ENCODE results near the gene FBXL4.

FBXL4 gene

DNA sequence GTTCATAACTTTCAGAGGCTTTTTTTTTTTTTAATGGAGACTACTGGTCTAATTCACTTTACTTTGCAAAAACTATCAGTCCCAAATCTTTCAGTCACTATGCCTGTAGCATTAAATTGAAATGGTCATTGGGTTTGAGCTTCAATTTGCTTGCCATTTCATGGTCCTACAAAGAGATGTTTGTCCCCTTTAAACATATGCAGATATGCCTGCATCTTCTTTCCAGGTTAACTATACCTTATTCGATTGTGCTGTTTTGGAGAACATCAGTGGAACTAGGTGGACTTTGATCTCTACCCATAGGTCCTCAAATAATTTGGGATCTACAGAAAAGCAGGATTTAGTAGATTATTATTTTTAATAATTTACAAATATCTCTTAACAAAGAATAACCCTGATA lies 108.8 kb downstream of the FBXL4 start:
- no peak for DNase-seq (ENCODE audit: low spot score)

DNA sequence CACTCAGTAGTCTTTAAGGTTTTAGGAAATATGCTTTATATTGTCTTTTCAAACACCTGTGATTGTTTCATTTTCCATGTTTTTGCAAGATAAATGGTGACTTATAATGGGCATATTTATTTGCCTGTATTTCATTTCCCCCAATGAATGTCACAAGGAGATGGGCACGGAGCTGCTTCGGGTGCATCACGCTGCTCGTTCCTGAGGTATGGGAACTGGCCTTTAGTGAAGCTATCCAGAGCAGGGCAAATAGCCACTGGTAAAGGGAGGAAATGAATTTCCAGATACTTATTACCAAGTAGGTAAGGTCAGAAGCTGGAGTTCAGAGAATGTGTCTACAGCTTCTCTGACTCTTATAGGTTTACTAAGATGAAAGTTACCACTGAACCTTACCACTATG lies 109.7 kb downstream of the FBXL4 start:
- no peak for DNase-seq (ENCODE audit: low spot score)

DNA sequence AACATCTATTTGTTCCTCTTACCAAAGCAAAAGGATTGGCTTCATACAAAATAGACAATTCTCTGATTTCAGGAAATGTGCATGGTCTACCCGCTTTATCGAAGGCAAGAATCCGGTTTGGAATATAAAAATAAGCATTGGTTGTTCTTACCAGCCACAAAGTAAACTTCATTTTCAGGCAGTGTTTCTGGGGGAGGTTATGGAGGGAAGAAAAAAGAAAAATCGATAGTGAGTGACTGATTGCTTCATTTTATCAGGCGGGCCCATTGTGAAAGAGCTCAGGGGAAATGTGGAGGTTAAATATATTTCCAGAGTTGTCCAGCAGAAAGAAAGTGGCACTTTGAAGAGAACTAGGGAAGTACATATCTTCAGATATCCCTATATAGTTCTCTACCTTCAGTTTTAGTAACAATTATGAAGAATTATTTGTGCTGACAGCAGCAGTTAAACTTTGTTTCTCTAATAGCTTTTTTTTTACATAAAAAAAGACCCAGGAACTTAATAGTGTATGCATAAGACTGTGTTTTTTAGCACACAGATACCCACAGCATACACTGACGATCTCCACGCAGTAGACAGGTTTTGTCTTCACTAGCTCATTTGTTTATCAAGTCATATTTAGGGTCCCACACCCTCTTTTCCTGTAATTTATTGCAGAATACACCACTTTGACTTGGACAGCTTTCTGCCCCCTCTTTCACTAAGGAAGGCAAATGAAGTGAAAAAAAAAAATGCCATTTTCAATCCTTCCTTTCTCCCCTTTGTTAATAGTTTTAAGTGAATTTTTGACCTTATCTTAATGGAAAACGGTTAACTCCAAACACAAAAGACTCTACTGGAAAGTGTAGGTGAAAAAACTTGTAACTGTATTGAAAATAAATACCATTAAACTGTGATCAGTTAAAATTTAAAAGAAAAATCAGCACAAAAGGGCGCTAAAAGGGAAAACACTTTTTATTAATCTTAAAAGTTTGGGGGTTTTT lies 110.5 kb downstream of the FBXL4 start:
- DNase-seq (ENCODE audit: low spot score) = no peak

DNA sequence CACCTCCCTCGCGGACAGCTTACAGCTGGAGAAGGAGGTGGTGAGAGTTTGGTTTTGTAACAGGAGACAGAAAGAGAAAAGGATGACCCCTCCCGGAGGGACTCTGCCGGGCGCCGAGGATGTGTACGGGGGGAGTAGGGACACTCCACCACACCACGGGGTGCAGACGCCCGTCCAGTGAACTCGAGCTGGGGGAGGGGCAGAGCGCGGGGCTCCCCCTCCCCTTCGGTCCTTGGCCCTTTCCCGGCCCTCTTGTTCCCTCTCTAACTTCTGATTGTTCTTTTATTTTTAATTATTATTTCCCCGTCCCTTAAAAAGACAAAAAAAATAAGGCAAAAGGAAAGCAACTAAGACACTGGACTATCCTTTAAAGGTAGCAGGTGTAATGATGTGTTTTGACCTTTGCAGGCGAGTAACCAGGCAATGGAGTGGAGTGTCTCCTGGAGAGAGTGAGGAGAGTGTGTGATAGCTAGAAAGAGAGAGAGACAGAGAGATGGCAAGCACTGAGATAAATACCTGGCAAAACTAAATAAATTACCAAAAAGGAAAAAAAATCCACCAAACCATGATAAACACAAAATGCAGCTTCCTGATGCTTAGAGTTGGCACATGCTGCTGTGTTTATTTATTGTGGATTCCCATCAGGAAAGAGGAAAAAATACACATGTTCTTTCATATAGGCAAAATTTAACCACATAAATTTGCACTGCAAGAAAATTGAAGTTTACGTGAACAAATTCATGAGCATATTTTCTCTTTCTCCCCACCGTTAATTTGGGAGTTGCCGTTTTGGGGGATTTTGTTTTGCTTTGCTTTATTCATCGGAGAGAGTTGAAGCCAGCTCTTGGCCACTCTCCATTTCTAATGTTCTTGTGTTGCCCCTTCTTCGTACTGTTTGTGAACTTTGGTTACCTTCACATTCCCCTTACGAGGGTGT lies 111.5 kb downstream of the FBXL4 start:
- no peak for DNase-seq (ENCODE audit: low spot score)

DNA sequence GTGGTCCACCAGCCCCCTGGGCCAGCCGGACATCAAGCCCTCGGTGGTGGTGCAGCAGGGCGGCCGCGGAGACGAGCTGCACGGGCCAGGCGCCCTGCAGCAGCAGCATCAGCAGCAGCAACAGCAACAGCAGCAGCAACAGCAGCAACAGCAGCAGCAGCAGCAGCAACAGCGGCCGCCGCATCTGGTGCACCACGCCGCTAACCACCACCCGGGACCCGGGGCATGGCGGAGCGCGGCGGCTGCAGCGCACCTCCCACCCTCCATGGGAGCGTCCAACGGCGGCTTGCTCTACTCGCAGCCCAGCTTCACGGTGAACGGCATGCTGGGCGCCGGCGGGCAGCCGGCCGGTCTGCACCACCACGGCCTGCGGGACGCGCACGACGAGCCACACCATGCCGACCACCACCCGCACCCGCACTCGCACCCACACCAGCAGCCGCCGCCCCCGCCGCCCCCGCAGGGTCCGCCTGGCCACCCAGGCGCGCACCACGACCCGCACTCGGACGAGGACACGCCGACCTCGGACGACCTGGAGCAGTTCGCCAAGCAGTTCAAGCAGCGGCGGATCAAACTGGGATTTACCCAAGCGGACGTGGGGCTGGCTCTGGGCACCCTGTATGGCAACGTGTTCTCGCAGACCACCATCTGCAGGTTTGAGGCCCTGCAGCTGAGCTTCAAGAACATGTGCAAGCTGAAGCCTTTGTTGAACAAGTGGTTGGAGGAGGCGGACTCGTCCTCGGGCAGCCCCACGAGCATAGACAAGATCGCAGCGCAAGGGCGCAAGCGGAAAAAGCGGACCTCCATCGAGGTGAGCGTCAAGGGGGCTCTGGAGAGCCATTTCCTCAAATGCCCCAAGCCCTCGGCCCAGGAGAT lies 112.4 kb downstream of the FBXL4 start:
- no peak for DNase-seq (ENCODE audit: low spot score)

DNA sequence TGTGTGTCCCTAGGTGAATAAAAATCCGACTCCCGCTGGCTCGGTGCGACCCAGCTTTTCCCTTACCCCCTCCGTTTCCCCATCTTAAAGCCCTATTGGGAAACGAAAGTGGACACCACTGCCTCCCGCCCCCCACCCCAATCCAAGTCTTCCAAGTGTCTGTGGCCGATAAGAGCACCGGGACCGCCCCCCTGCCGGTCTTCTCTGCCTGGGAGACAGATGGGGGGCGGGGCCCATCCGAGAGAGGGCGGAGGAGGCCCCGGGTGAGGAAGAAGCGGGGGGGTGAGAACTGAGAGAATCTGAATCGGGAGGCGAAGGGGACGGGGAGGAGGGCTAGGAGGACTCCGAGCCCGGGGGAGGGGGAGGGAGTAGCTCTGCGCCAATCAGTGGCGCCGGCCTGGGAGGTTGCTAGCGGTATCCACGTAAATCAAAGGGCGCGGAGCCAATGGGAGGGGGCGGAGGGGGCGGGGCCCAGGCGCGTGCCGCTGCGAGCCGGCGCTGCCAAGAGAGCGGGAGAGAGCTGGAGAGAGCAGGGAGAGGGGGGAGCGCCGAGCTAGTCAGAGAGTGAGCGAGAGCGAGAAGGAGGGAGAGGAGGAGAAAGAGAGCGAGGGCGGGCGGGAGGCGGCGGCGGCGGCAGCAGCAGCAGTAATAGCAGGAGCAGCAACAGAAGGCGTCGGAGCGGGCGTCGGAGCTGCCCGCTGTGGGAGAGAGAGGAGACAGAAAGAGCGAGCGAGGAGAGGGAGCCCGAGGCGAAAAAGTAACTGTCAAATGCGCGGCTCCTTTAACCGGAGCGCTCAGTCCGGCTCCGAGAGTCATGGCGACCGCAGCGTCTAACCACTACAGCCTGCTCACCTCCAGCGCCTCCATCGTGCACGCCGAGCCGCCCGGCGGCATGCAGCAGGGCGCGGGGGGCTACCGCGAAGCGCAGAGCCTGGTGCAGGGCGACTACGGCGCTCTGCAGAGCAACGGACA lies 113.4 kb downstream of the FBXL4 start, which contains the start of gene POU3F2:
Gene POU3F2 (plus strand): TSS at position 515 of the 972 bp plus-strand sequence. CDS start 300 bp downstream, at position 815.
- DNase-seq (ENCODE audit: low spot score) = peak; percentile 63

DNA sequence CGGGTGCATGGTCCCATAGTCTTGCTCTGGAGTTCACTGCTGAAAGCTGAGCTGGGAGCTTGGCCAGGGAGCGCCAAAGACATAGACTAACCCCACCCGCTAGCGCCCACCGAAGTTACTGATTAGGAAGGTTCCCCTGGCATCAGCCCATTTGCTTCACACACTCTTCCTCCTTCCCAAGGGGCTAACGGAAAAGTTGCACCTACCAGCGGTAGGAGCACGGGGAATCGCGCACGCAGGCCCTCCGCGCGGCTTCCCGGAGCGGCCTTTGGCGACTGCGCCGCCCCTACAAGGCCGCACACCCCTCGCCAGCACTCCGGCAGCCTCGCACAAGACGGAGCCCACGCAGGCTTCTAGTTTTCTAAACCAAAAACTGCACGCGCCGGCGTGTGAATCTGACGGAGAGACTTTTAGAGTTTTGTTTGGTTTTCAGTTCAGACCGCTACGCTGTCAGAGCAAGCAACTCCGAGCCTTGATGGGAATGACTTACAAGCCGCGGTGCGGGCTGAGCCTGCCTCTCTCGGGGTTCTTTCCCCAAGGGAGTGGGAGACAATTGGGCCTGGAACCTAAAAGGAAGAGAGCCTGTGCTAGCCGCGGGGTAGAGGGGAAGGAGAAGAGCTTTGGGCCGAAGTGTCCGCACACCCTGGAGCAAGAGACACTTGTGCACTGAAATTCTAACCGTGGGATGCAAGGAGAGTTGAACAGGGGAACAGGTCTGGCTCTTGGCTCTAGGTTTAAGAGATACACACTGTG lies 114.3 kb downstream of the FBXL4 start:
- DNase-seq (ENCODE audit: low spot score) = peak; percentile 17

DNA sequence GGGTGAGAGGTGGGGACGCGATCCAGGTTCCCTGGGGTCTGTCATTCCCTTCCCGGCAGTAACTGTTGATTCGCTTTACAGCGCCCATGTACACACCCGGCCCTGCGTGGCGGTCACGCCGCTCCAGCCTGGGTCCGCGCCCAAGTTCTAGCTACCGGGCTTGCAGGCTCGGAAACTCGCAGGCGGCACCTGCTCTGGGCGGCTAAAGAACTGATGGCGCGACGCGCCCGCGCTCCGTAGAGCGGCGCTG lies 114.8 kb downstream of the FBXL4 start:
- DNase-seq (ENCODE audit: low spot score) = no peak

DNA sequence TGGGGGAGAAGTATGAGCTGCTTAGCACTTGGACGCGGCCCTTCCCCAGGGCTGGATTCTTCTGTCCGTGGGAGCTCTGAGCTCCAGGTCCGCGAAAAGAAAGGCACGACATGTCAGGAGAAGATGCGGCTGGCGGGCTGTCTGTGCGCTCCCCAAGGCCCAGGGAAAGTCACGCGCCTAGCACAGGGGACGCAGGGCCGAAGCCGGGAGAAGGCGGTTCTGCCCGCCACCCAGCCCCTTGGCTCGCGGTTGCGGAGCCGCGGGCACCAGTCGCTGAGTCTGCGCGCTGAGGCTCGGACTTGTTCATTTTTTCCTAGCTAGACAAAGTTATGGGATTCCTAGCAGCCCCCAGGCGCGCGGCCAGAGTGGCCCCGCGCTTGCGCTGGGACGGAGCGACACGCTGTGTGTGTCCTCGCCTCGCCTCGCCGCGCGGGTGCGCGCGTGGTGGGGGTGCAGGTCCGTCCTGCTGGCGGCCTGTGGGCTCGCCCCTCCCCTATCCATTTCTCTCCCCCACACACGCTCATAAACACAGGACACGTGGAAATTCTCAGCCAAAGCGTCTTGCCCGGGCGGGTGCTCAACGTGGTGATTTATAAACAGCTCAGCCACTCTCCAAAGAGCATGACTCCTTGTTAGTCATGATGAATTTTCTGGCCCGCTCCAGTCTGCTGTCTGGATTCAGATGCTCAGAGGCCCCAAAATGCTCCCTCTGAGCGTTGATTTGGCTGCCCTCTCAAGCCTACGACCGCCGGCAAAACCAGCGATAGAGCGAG lies 115.3 kb downstream of the FBXL4 start:
- no peak for DNase-seq (ENCODE audit: low spot score)

DNA sequence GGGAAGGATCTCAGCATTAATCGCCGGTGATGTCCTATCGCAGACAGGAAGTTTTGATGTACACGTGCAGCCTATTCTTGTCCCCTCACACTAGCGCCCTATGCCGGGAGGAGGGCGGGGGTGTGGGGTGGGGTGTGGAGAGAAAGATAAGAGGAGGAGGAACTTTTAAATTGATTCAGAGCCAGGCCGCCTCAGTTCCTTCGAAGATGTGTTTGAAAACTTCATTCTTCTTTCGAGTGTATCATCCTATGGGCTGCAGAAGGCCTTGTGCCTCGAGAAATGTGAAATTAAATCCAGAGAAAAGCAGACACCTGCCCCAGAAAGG lies 115.8 kb downstream of the FBXL4 start:
- DNase-seq (ENCODE audit: low spot score) = no peak

DNA sequence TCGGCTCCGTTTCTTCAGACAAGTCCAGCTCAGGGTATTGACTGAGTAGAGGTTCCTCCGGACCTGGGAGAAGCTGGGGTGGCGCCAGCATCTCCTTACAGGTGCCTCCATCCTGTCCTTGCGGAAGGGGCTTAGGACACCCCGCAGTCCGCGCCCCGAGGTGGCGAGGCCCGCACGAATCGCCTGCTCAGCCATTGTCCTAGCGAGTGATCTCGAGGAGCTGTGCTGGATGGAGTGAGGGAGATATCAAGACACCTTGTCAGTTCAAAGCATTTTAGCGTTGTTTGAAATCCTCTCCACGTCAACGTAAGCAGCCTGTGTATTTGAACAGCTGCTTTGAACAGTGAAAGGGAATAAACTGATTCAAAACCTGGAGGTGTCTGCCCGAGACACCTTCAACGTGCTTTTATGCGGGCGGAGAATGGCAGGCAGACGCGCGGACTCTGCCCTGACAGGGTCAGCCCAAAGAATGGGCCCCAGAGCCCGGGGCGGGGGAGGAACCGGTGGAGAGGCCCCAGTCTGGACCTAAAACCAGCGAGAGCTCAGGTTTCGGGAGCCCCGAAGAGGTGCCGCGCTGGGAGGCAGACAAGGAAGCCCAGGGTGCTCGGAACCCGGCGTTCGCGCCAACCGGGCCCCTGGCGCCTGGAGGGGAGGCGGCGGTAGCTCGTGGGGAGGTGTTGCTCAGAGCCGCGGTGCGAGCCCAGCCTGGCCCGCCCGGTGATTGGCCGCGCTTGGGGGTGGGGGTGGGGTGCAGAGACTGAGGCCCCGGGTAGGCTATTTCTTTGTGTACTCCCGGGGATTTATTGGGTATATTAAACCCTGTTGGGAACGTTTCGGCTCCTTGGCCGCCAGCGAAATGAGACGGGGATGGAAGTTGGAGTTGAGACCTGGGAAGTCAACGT lies 116.4 kb downstream of the FBXL4 start:
- no peak for DNase-seq (ENCODE audit: low spot score)

DNA sequence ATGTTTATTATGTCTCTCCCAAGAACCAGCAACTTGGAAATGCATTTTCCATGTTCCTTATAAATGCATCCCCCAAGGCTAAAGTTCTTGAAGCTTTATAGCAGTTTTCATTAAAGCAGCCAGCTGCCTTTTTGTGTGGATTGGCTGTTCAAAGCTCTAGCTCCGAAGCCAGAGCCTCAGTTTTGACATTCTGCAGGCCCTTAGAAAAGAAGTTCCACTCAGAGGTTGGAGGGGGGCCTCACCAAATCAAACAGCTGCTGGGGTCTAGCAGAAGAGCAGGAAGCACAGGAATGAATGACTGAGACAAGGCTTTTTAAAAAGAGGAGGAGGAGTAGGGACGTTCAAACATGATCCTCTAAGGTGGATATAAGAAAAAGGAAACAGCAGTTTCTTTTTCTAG lies 117.6 kb downstream of the FBXL4 start:
- DNase-seq (ENCODE audit: low spot score) = no peak

DNA sequence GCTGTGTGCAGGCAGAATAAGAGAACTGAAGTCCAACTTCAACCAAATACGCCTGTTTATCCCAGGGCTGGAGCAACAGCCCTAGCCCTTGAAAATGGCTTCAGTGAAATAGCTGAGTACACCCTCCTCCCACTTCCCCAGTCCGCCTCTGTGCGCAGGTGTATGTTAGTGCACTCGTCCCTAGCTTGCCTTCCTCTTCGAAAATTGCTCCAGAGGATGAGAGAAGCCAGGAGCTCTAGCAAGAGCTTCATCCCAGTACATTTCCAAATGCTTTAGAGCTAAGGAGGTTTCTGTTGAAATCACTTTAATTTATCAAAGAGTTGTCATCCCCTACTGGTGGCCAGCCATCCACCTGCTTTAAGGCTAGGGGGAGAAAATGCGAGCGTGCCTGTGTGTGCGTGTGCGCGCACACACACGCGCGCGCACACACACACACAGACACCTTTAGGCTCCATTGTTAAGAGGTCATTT lies 118.8 kb downstream of the FBXL4 start:
- no peak for DNase-seq (ENCODE audit: low spot score)

DNA sequence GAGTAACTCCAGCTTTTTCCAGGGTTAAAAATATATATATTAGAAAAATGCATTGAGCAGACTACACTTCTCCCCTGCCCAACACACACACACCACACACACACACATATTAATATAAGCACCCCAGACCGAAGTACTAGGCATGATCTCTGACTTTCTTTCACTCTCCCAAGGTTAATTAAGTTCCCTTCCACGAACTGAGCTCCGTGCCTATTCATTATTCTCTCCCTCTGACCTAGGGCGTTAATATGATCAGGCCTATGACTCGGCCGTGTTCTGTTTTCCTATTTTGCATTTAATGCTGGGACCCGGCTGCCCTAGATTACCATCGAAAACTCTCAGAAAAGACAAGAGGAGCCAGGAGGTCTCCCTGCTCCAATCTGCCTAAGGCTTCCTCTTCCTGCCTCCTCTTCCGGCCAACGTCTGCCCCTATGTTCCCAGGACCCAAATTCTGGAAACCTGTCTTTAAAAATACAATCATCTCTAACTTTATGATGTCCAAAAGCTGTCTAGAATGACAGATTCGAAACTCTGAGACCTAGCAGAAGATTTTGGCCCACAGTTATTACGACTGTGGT lies 119.4 kb downstream of the FBXL4 start:
- no peak for DNase-seq (ENCODE audit: low spot score)

DNA sequence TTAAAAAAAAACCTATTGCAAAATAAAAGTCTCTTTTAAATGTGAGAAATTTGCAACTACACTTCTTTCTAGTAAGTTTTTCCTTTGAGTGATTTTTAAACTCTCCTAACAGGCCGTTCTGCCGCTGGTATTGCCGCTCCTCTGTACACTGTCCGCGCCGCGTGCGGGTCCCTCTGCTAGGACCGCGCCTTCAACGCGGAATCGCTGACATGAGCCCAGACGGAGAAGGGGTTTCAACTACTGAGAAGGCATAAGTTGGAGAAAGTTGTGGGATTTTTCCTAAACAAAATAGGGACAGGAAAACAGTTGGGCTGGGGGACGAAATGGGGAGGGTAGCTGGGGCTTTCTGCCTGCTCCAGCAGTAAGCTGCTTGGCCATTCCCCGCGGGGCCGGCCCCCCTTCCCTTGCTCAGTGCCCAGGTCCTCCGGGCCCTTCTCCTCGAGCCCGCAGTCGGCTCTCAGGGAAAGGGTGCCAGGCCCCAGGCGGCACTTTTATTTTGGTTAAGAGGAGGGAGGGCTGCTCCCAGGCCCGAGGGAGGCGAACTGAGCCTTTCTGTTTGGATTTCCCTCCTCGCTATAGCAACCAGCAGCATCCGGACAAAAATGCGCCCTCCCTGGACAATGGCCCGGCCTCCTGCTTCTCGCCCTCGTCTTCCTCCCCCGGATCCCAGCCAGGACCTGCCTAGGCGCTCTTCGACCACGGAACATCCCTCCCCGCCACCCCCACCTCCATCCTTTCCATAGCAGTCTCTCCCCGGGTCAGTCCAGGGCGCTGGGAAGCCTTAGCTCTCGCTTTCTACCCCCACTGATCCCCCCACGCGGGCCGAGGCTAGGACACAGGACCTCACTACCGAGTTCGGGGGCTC lies 120.2 kb downstream of the FBXL4 start:
- DNase-seq (ENCODE audit: low spot score) = no peak

DNA sequence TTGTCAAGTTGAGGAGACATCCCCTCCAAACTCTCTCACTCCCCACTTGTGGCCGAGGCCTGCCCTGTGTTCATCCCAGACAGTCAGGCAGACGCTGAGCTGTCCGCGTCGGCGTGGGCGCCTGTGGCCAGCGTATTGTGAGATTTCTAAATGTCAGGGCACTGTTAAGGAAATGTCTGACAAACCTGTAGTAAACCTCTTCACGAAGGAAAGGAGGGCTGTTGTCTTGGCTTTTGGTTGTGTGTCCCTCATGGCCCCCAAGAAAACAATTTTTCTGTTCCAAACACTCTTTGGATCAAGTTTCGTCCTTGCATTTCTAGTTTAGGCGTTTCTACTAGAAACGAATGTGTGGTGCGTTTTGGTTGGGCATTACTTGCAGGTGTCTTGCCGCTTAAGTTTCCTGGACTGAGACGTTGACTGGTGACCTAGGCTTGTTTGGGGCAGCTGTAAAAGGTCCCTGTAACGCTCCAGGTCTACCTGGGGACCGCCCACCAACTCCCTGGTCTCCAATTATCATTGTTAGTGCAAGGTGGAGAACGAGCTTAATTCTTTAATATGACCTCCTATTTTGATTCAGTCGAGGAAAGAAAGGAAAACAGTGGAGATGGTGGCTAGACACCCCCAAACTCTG lies 122.0 kb downstream of the FBXL4 start:
- no peak for DNase-seq (ENCODE audit: low spot score)

Measured in CD4-positive, alpha-beta T cell treated with Interleukin-2 at 100 ng/mL for 4 hours (primary cell).